22Rv1 (cell line): ENCODE measurements around the gene KRTDAP.

Experiments
- ZFX ChIP-seq: fragments of 450-650 bp; IDR thresholded peaks from 2 replicates; pipeline ENCODE4 v1.6.1; 2017; ENCODE audit warnings: antibody characterized with exemption, borderline replicate concordance
- TF ChIP-seq, protein P1 (sequence below): fragments of 450-650 bp; IDR thresholded peaks from 2 replicates; pipeline ENCODE4 v1.5.1; 2017; ENCODE audit warnings: mild to moderate bottlenecking

DNA sequence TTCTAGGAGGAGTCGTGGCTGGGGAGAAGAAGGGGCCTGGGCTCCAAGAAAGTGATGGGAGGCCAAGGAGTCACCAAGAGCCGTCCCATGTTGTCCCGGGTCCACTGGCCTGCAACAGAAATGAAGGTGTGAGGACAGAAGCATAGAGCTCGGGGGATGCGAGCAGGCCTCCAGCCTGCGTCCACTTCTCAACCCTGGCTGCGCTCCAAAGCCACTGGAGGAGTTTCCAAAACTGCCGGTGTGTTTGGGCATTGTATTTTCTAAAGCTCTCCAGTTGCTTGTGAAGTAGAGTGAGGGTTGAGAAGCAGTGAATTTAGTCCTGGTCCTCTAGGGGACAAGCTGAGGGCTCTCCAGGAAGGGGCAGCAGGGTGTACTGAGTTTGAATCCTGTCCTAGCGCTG, 29.2 kb downstream of the KRTDAP start:
- TF ChIP-seq, protein P1, sequence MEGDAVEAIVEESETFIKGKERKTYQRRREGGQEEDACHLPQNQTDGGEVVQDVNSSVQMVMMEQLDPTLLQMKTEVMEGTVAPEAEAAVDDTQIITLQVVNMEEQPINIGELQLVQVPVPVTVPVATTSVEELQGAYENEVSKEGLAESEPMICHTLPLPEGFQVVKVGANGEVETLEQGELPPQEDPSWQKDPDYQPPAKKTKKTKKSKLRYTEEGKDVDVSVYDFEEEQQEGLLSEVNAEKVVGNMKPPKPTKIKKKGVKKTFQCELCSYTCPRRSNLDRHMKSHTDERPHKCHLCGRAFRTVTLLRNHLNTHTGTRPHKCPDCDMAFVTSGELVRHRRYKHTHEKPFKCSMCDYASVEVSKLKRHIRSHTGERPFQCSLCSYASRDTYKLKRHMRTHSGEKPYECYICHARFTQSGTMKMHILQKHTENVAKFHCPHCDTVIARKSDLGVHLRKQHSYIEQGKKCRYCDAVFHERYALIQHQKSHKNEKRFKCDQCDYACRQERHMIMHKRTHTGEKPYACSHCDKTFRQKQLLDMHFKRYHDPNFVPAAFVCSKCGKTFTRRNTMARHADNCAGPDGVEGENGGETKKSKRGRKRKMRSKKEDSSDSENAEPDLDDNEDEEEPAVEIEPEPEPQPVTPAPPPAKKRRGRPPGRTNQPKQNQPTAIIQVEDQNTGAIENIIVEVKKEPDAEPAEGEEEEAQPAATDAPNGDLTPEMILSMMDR: no peak
- TF ChIP-seq ZFX: no peak
